ENCODE data around the gene DGCR8. TPM values are rescaled to one million over a fixed set of nuclear protein-coding genes. Genes with fewer than 3 reads are reported as not detected.

The DGCR8 gene
- total RNA-seq, 2 experiments from 2014 or later, result 17.8 to 18.5 TPM

GRCh38 chr22:20141186-20142077 lies 61.4 kb downstream of the DGCR8 start:
- Mint-ChIP-seq H3K27me3 (no peaks in the 10 kb centered on the region), H3K9me3 (no peaks in the 10 kb centered on the region), H3K36me3 (ENCODE audit: low read depth) (peaks cover 3% of the 10 kb centered on the region), H3K27ac (no peak overlapping the region), H3K4me3 (no peak overlapping the region), H3K4me1 (ENCODE audit: low read depth) (peaks cover 10% of the 10 kb centered on the region)
- Histone ChIP-seq H3K9me3 (ENCODE audit: control insufficient read depth in 1 of 2, insufficient read depth in 1 of 2, low read length in 2 of 2) (no peaks in the 10 kb centered on the region), H3K36me3 (ENCODE audit: insufficient read depth, low read length) (peaks cover 10% of the 10 kb centered on the region), H3K4me1 (ENCODE audit: insufficient read depth, low read length) (peaks cover 14% of the 10 kb centered on the region), H3K4me3 (ENCODE audit: low read length) (no peak overlapping the region), H3K27me3 (ENCODE audit: control insufficient read depth in 1 of 2, insufficient read depth in 2 of 2, low read length in 2 of 2) (no peaks in the 10 kb centered on the region), H3K27ac (ENCODE audit: low read depth in 1 of 2, low read length in 2 of 2) (no peak overlapping the region)
- TF ChIP-seq CTCF (IDR thresholded peaks at IDR 0.05), result no peak
- DNase-seq, result no peak
- no peak for ATAC-seq (ENCODE audit: poor library complexity)
- CTCF ChIA-PET, result no interaction called here
- POLR2A ChIA-PET, result no interaction called here
- intact Hi-C loops (cut with DNase I, micrococcal nuclease), result no loop called here

- Mint-ChIP-seq H3K27ac (no peak overlapping the region), H3K9me3 (no peaks in the 10 kb centered on the region), H3K27me3 (no peaks in the 10 kb centered on the region), H3K36me3 (ENCODE audit: low read depth) (peaks cover 3% of the 10 kb centered on the region), H3K4me3 (no peak overlapping the region), H3K4me1 (ENCODE audit: low read depth) (peaks cover 2% of the 10 kb centered on the region)
- H3K36me3 ChIP-seq (ENCODE audit: insufficient read depth, low read length), result peaks cover 10% of the 10 kb centered on the region
- H3K9me3 ChIP-seq (ENCODE audit: control insufficient read depth in 1 of 2, insufficient read depth in 1 of 2, low read length in 2 of 2), result no peaks in the 10 kb centered on the region
- peaks cover 4% of the 10 kb centered on the region for H3K4me1 ChIP-seq (ENCODE audit: insufficient read depth, low read length)
- ATAC-seq (ENCODE audit: poor library complexity), result no peak
- no peak for DNase-seq
- ChIA-PET POLR2A (no interaction called here), CTCF (no interaction called here)
- H3K27ac ChIP-seq (ENCODE audit: low read depth in 1 of 2, low read length in 2 of 2), result no peak overlapping the region
- no peak overlapping the region for H3K4me3 ChIP-seq (ENCODE audit: low read length)
- intact Hi-C loops (cut with DNase I, micrococcal nuclease), result no loop called here
- no peaks in the 10 kb centered on the region for H3K27me3 ChIP-seq (ENCODE audit: control insufficient read depth in 1 of 2, insufficient read depth in 2 of 2, low read length in 2 of 2)
- no peak for TF ChIP-seq CTCF (IDR thresholded peaks at IDR 0.05)
Measured at GRCh38 chr22:20142711-20143621, 62.9 kb downstream of the DGCR8 start.

GRCh38 chr22:20143883-20144665 lies 64.0 kb downstream of the DGCR8 start:
- H3K4me1 ChIP-seq (ENCODE audit: insufficient read depth, low read length), result peaks cover 1% of the 10 kb centered on the region
- Mint-ChIP-seq H3K27ac (no peak overlapping the region), H3K9me3 (no peaks in the 10 kb centered on the region), H3K4me1 (ENCODE audit: low read depth) (no peaks in the 10 kb centered on the region), H3K4me3 (no peak overlapping the region), H3K27me3 (no peaks in the 10 kb centered on the region), H3K36me3 (ENCODE audit: low read depth) (peaks cover 3% of the 10 kb centered on the region)
- no peak for DNase-seq
- no peak for TF ChIP-seq CTCF (IDR thresholded peaks at IDR 0.05)
- ChIA-PET CTCF (no interaction called here), POLR2A (no interaction called here)
- no peak overlapping the region for H3K4me3 ChIP-seq (ENCODE audit: low read length)
- peaks cover 10% of the 10 kb centered on the region for H3K36me3 ChIP-seq (ENCODE audit: insufficient read depth, low read length)
- H3K27ac ChIP-seq (ENCODE audit: low read depth in 1 of 2, low read length in 2 of 2), result no peak overlapping the region
- no peaks in the 10 kb centered on the region for H3K27me3 ChIP-seq (ENCODE audit: control insufficient read depth in 1 of 2, insufficient read depth in 2 of 2, low read length in 2 of 2)
- no peak for ATAC-seq (ENCODE audit: poor library complexity)
- intact Hi-C loops (cut with DNase I, micrococcal nuclease), result no loop called here
- H3K9me3 ChIP-seq (ENCODE audit: control insufficient read depth in 1 of 2, insufficient read depth in 1 of 2, low read length in 2 of 2), result no peaks in the 10 kb centered on the region

Measured in CD4-positive, alpha-beta T cell (primary cell).